Activated B cell treated with CpG ODN at 0.5 μM for 24 hours (primary cell): ENCODE measurements around the gene STXBP2. TPM values are rescaled to one million over a fixed set of nuclear protein-coding genes. Genes with fewer than 3 reads are reported as not detected.
A peak's percentile ranks its signal among the peaks of the same experiment; 100 is the strongest.

Experiments
- ATAC-seq: fragments of 200-7000 bp; cut with Tn5 transposase; one replicate; pipeline ENCODE4 v1.10.0; 2021; ENCODE audit warnings: low read depth, mild to moderate bottlenecking, moderate library complexity
- CTCF ChIA-PET: fragments of 350-600 bp; sonication (Branson Sonifier 250); formaldehyde crosslinking; loops from one replicate; lab custom pipeline; 2021; ENCODE audit warnings: antibody characterized with exemption; lab: Charles Lee
- POLR2A ChIA-PET: fragments of 350-600 bp; sonication (Branson Sonifier 250); formaldehyde crosslinking; loops from one replicate; lab custom pipeline; 2021; ENCODE audit warnings: antibody characterized with exemption; lab: Charles Lee
- DNase-seq: peaks from one replicate; pipeline ENCODE4 v3.0.0; 2022
- H3K27ac Mint-ChIP-seq: one replicate; pipeline ENCODE4 v1.8.0; 2020; ENCODE audit warnings: mixed read lengths
- H3K27me3 Mint-ChIP-seq: one replicate; pipeline ENCODE4 v1.8.0; 2021; ENCODE audit warnings: mixed read lengths
- H3K36me3 Mint-ChIP-seq: one replicate; pipeline ENCODE4 v1.8.0; 2021; ENCODE audit warnings: low read depth, mixed read lengths
- H3K4me1 Mint-ChIP-seq: one replicate; pipeline ENCODE4 v1.8.0; 2021; ENCODE audit warnings: mixed read lengths
- H3K4me3 Mint-ChIP-seq: one replicate; pipeline ENCODE4 v1.8.0; 2020; ENCODE audit warnings: mild to moderate bottlenecking, mixed read lengths
- H3K9me3 Mint-ChIP-seq: one replicate; pipeline ENCODE4 v1.8.0; 2020; ENCODE audit warnings: mixed read lengths
- CTCF ChIP-seq: fragments of 200-600 bp; IDR thresholded peaks from one replicate; pipeline ENCODE4 v1.8.0; 2022; ENCODE audit warnings: antibody characterized with exemption, mild to moderate bottlenecking
- intact Hi-C: fragments of 100-400 bp; cut with micrococcal nuclease; formaldehyde crosslinking; loops from one replicate; pipeline ENCODE4 v1.15.1; 2024
- total RNA-seq: library from RNA; stranded (reverse); gene quantifications from 2 replicates; pipeline ENCODE4 v1.2.3, GENCODE V29; 2022

The STXBP2 gene
- total RNA-seq, 1 donor from 2014 or later = 176 TPM

GRCh38 chr19:7633698-7634097 is 3.2 kb upstream of the STXBP2 start, which contains the start of gene PCP2:
Gene PCP2, minus strand, starts transcription at chr19:7633719. Its CDS starts 262 bp downstream, at chr19:7633457.
- no peak for ATAC-seq
- TF ChIP-seq CTCF = no peak
- Mint-ChIP-seq H3K9me3 (no peaks in the 10 kb centered on the region), H3K36me3 (peaks cover 18% of the 10 kb centered on the region), H3K4me1 (peaks cover 48% of the 10 kb centered on the region), H3K4me3 (no peak within 1 kb of the TSS), H3K27ac (no peak within 1 kb of the TSS), H3K27me3 (no peaks in the 10 kb centered on the region)
- intact Hi-C loops = no loop called here
- ChIA-PET POLR2A (no interaction called here), CTCF (no interaction called here)
- DNase-seq = no peak

- H3K27me3 Mint-ChIP-seq = no peaks in the 10 kb centered on the region
- ATAC-seq = no peak
- POLR2A ChIA-PET = no interaction called here
- DNase-seq = no peak
- H3K4me1 Mint-ChIP-seq = peaks cover 40% of the 10 kb centered on the region
- H3K36me3 Mint-ChIP-seq = peaks cover 24% of the 10 kb centered on the region
- H3K4me3 Mint-ChIP-seq = peak overlapping the region; percentile 86
- H3K27ac Mint-ChIP-seq = no peak overlapping the region
- intact Hi-C loops = loop anchor here (2.0 kb wide), 2 partner anchors 17 to 101 kb away; partner anchors contain the start of gene PNPLA6
- no peaks in the 10 kb centered on the region for H3K9me3 Mint-ChIP-seq
- no peak for TF ChIP-seq CTCF
- CTCF ChIA-PET = no interaction called here
These were observed 1.2 kb upstream of the STXBP2 start for GRCh38 chr19:7635670-7636069.

GRCh38 chr19:7636317-7636690 is 606 bp upstream of the STXBP2 start:
- Mint-ChIP-seq H3K27ac (peak overlapping the region; percentile 90), H3K4me3 (peak overlapping the region; percentile 86), H3K9me3 (no peaks in the 10 kb centered on the region), H3K36me3 (peaks cover 24% of the 10 kb centered on the region), H3K4me1 (peaks cover 36% of the 10 kb centered on the region), H3K27me3 (no peaks in the 10 kb centered on the region)
- TF ChIP-seq CTCF = no peak
- ATAC-seq (no peak), DNase-seq (no peak)
- POLR2A ChIA-PET = interaction anchor here (1.6 kb wide), 1 partner anchor 284 kb away, joined by 5 read pairs; the partner anchor contains the start of gene SNAPC2
- CTCF ChIA-PET = no interaction called here
- intact Hi-C loops = loop anchor here (2.0 kb wide), 2 partner anchors 16 to 102 kb away; partner anchors contain the start of gene PNPLA6

- CTCF ChIA-PET = interaction anchor here (1.0 to 2.5 kb wide), 5 partner anchors 14 to 255 kb away, joined by 3 to 7 read pairs (median 4); partner anchors contain the start of gene TRAPPC5
- peak overlapping the region; percentile 86 for H3K4me3 Mint-ChIP-seq
- peaks cover 36% of the 10 kb centered on the region for H3K4me1 Mint-ChIP-seq
- H3K27ac Mint-ChIP-seq = peak overlapping the region; percentile 90
- no peak for TF ChIP-seq CTCF
- intact Hi-C loops = loop anchor here (1.0 to 2.0 kb wide), 4 partner anchors 8 to 103 kb away; partner anchors contain the start of genes PET100, PNPLA6, TRAPPC5 and XAB2
- ATAC-seq = peak; percentile 22
- no peaks in the 10 kb centered on the region for H3K9me3 Mint-ChIP-seq
- DNase-seq = no peak
- H3K36me3 Mint-ChIP-seq = peaks cover 26% of the 10 kb centered on the region
- POLR2A ChIA-PET = interaction anchor here (0.5 to 2.7 kb wide), 11 partner anchors 8 to 692 kb away, joined by 3 to 13 read pairs (median 4); partner anchors contain the start of genes FCER2, PET100, SNAPC2 and TRAPPC5
- no peaks in the 10 kb centered on the region for H3K27me3 Mint-ChIP-seq
These were observed 705 bp downstream of the STXBP2 start for GRCh38 chr19:7637374-7638256.
